HEK293 (cell line): ENCODE data around the gene DDX49.

ENCODE experiments used
- CTCF ChIA-PET: fragments of 350-600 bp; formaldehyde crosslinking; extraction: SDS; loops from one replicate; lab custom pipeline; 2021; ENCODE audit warnings: antibody characterized with exemption; lab: Yijun Ruan, JAX
- POLR2A ChIA-PET: fragments of 300-600 bp; formaldehyde crosslinking; extraction: SDS; loops from one replicate; lab custom pipeline; 2020; ENCODE audit warnings: antibody characterized with exemption, inconsistent platforms; lab: Yijun Ruan, JAX
- H3K27ac ChIP-seq: fragments of 200-500 bp; sonication (Bioruptor generic); 2 replicates; pipeline ENCODE4 v1.5.1; 2014; ENCODE audit warnings: low read depth, low read length, control low read depth, inconsistent platforms; ENCODE audit errors: extremely low read depth
- H3K36me3 ChIP-seq, 2 experiments: fragments of 200-500 bp in 1 of 2; sonication (Bioruptor generic) in 1 of 2; 1 replicate in 1 of 2; 2 replicates in 1 of 2; pipeline ENCODE4 v1.5.1; 2014 to 2017; ENCODE audit warnings: inconsistent platforms in 2 of 2, low read length in 2 of 2; ENCODE audit not compliant: control insufficient read depth in 2 of 2, insufficient read depth in 1 of 2
- H3K4me1 ChIP-seq: fragments of 200-500 bp; sonication (Bioruptor generic); 2 replicates; pipeline ENCODE4 v1.5.1; 2014; ENCODE audit warnings: mild to moderate bottlenecking, low read length, inconsistent platforms; ENCODE audit not compliant: control insufficient read depth, insufficient read depth
- H3K4me3 ChIP-seq: 2 replicates; pipeline ENCODE4 v1.5.1; 2011; ENCODE audit warnings: low read depth, mild to moderate bottlenecking, control low read depth, low read length, moderate library complexity
- H3K9me3 ChIP-seq: fragments of 200-500 bp; sonication (Bioruptor generic); 2 replicates; pipeline ENCODE4 v1.5.1; 2014; ENCODE audit warnings: low read depth, low read length, inconsistent platforms; ENCODE audit not compliant: control insufficient read depth, insufficient read depth
- ELK4 ChIP-seq: IDR thresholded peaks from 2 replicates; pipeline ENCODE4 v1.6.1; 2011; ENCODE audit warnings: mild to moderate bottlenecking, low read depth, low read length, borderline replicate concordance
- HOXA7 ChIP-seq: sonication (generic); formaldehyde crosslinking; IDR thresholded peaks from 2 replicates; pipeline ENCODE4 v1.8.1; 2022; ENCODE audit warnings: missing genetic modification reagents, borderline replicate concordance
- MEIS1 ChIP-seq: sonication (generic); formaldehyde crosslinking; IDR thresholded peaks from 2 replicates; pipeline ENCODE4 v1.8.1; 2022; ENCODE audit warnings: missing genetic modification reagents, mild to moderate bottlenecking, borderline replicate concordance
- MYNN ChIP-seq: fragments of 450-650 bp; formaldehyde crosslinking; IDR thresholded peaks from 2 replicates; pipeline ENCODE4 v1.5.1; 2016; ENCODE audit warnings: missing biosample characterization, missing genetic modification characterization, borderline replicate concordance
- PRDM4 ChIP-seq: fragments of 450-650 bp; formaldehyde crosslinking; IDR thresholded peaks from 2 replicates; pipeline ENCODE4 v1.5.1; 2017; ENCODE audit warnings: missing biosample characterization, missing genetic modification characterization
- SP2 ChIP-seq: fragments of 450-650 bp; formaldehyde crosslinking; IDR thresholded peaks from 2 replicates; pipeline ENCODE4 v1.5.1; 2016; ENCODE audit warnings: missing biosample characterization, missing genetic modification characterization
- SP3 ChIP-seq: fragments of 450-650 bp; formaldehyde crosslinking; IDR thresholded peaks from 2 replicates; pipeline ENCODE4 v1.5.1; 2016; ENCODE audit warnings: missing biosample characterization, missing genetic modification characterization
- ZNF146 ChIP-seq: fragments of 450-650 bp; formaldehyde crosslinking; IDR thresholded peaks from 2 replicates; pipeline ENCODE4 v1.5.1; 2016; ENCODE audit warnings: missing biosample characterization, missing genetic modification characterization
- ZNF221 ChIP-seq: fragments of 450-650 bp; formaldehyde crosslinking; IDR thresholded peaks from 2 replicates; pipeline ENCODE4 v1.5.1; 2017; ENCODE audit warnings: missing biosample characterization, missing genetic modification characterization, borderline replicate concordance
- ZNF26 ChIP-seq: fragments of 450-650 bp; formaldehyde crosslinking; IDR thresholded peaks from 2 replicates; pipeline ENCODE4 v1.5.1; 2016; ENCODE audit warnings: missing biosample characterization, missing genetic modification characterization
- ZNF274 ChIP-seq, 2 experiments: fragments of 200-500 bp in 1 of 2; fragments of 450-650 bp in 1 of 2; sonication (Bioruptor generic) in 1 of 2; formaldehyde crosslinking in 1 of 2; IDR thresholded peaks; 2 replicates each; pipeline versions ENCODE4 v1.5.1 to v1.6.1; 2014 to 2016; ENCODE audit warnings: borderline replicate concordance in 1 of 2, inconsistent platforms in 1 of 2, low read length in 1 of 2, missing biosample characterization in 1 of 2, missing genetic modification characterization in 1 of 2
- ZNF302 ChIP-seq: fragments of 450-650 bp; formaldehyde crosslinking; IDR thresholded peaks from 2 replicates; pipeline ENCODE4 v1.5.1; 2016; ENCODE audit warnings: missing biosample characterization, missing genetic modification characterization, low read depth
- ZNF416 ChIP-seq: fragments of 450-650 bp; formaldehyde crosslinking; IDR thresholded peaks from 2 replicates; pipeline ENCODE4 v1.5.1; 2016; ENCODE audit warnings: missing biosample characterization, missing genetic modification characterization
- ZNF433 ChIP-seq: fragments of 450-650 bp; formaldehyde crosslinking; IDR thresholded peaks from 2 replicates; pipeline ENCODE4 v1.5.1; 2016; ENCODE audit warnings: missing biosample characterization, missing genetic modification characterization, low read depth
- ZNF488 ChIP-seq: fragments of 450-650 bp; formaldehyde crosslinking; IDR thresholded peaks from 2 replicates; pipeline ENCODE4 v1.5.1; 2016; ENCODE audit warnings: missing biosample characterization, missing genetic modification characterization
- ZNF501 ChIP-seq: fragments of 450-650 bp; formaldehyde crosslinking; IDR thresholded peaks from 2 replicates; pipeline ENCODE4 v1.5.1; 2016; ENCODE audit warnings: missing biosample characterization, missing genetic modification characterization
- ZNF514 ChIP-seq: fragments of 450-650 bp; formaldehyde crosslinking; IDR thresholded peaks from 2 replicates; pipeline ENCODE4 v1.5.1; 2016; ENCODE audit warnings: missing biosample characterization, missing genetic modification characterization
- ZNF560 ChIP-seq: fragments of 450-650 bp; formaldehyde crosslinking; IDR thresholded peaks from 2 replicates; pipeline ENCODE4 v1.5.1; 2017; ENCODE audit warnings: missing biosample characterization, missing genetic modification characterization, borderline replicate concordance
- ZNF571 ChIP-seq: fragments of 450-650 bp; formaldehyde crosslinking; IDR thresholded peaks from 2 replicates; pipeline ENCODE4 v1.5.0; 2017; ENCODE audit warnings: missing biosample characterization, missing genetic modification characterization
- ZNF623 ChIP-seq: fragments of 450-650 bp; formaldehyde crosslinking; IDR thresholded peaks from 2 replicates; pipeline ENCODE4 v1.5.1; 2016; ENCODE audit warnings: missing biosample characterization, missing genetic modification characterization
- ZNF837 ChIP-seq: fragments of 450-650 bp; formaldehyde crosslinking; IDR thresholded peaks from 2 replicates; pipeline ENCODE4 v1.5.1; 2016; ENCODE audit warnings: missing biosample characterization, missing genetic modification characterization
- ZSCAN18 ChIP-seq: fragments of 450-650 bp; formaldehyde crosslinking; IDR thresholded peaks from 2 replicates; pipeline ENCODE4 v1.5.1; 2016; ENCODE audit warnings: missing biosample characterization, missing genetic modification characterization
- TF ChIP-seq, protein P1 (sequence below): fragments of 450-650 bp; formaldehyde crosslinking; IDR thresholded peaks from 2 replicates; pipeline ENCODE4 v1.5.1; 2016; ENCODE audit warnings: missing biosample characterization, missing genetic modification characterization
- TF ChIP-seq, protein P2 (sequence below): fragments of 450-650 bp; formaldehyde crosslinking; IDR thresholded peaks from 2 replicates; pipeline ENCODE4 v1.5.1; 2016; ENCODE audit warnings: missing biosample characterization, missing genetic modification characterization
- TF ChIP-seq, protein P3 (sequence below): fragments of 450-650 bp; formaldehyde crosslinking; IDR thresholded peaks from 2 replicates; pipeline ENCODE4 v1.5.1; 2016; ENCODE audit warnings: missing biosample characterization, missing genetic modification characterization

Gene DDX49

DNA sequence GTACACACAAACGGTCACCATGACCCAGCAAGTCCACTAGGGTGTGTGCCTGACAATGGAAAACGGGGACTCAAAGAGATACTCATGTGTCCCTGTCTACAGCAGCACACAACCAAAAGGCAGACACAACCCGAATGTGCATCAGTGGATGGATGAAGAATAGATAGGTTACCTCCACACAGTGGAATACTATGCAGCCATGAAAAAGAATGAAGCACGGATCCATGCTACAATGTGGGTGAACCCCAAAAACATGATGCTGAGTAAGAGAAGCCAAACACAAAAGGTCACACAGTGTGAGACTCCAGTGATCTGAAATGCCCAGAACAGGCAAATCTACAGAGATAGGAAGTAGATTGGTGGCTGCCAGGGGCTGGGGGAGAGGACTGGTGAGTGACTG lies 32.5 kb upstream of the DDX49 start:
- H3K4me3 ChIP-seq = no peak overlapping the region
- POLR2A ChIA-PET = no interaction called here
- CTCF ChIA-PET = interaction anchor here (0.7 kb wide), 1 partner anchor 120 kb away, joined by 3 read pairs; no protein-coding TSS in a partner anchor
- no peaks in the 10 kb centered on the region for H3K4me1 ChIP-seq
- H3K27ac ChIP-seq = no peak overlapping the region
- peaks cover 3 to 43% of the 10 kb centered on the region in 2 experiments; a peak in 2 of 3 replicates for H3K36me3 ChIP-seq
- no peaks in the 10 kb centered on the region for H3K9me3 ChIP-seq
- TF ChIP-seq, protein P1, sequence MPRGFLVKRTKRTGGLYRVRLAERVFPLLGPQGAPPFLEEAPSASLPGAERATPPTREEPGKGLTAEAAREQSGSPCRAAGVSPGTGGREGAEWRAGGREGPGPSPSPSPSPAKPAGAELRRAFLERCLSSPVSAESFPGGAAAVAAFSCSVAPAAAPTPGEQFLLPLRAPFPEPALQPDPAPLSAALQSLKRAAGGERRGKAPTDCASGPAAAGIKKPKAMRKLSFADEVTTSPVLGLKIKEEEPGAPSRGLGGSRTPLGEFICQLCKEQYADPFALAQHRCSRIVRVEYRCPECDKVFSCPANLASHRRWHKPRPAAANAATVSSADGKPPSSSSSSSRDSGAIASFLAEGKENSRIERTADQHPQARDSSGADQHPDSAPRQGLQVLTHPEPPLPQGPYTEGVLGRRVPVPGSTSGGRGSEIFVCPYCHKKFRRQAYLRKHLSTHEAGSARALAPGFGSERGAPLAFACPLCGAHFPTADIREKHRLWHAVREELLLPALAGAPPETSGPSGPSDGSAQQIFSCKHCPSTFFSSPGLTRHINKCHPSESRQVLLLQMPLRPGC (tag by site-specific recombination) = no peak
- TF ChIP-seq ZNF571 (tag by site-specific recombination) (no peak), ZNF302 (tag by site-specific recombination) (no peak), MEIS1 (CRISPR knock-in tag) (no peak), ZNF416 (tag by site-specific recombination) (no peak), ELK4 (no peak), ZSCAN18 (tag by site-specific recombination) (no peak), ZNF501 (no peak), HOXA7 (CRISPR knock-in tag) (no peak), ZNF560 (tag by site-specific recombination) (no peak), ZNF26 (tag by site-specific recombination) (no peak), ZNF488 (no peak), PRDM4 (tag by site-specific recombination) (no peak), ZNF433 (tag by site-specific recombination) (no peak), ZNF623 (tag by site-specific recombination) (no peak), ZNF837 (tag by site-specific recombination) (no peak), SP2 (tag by site-specific recombination) (no peak), ZNF146 (tag by site-specific recombination) (peak; percentile 100), ZNF221 (tag by site-specific recombination) (no peak), MYNN (no peak), ZNF274 (IDR thresholded peaks at IDR 0.05; ENCODE audit: low read length) (no peak), ZNF274 (tag by site-specific recombination; IDR thresholded peaks at IDR 0.05; ENCODE audit: borderline replicate concordance) (no peak), ZNF514 (no peak), SP3 (tag by site-specific recombination) (no peak)
- TF ChIP-seq, protein P2, sequence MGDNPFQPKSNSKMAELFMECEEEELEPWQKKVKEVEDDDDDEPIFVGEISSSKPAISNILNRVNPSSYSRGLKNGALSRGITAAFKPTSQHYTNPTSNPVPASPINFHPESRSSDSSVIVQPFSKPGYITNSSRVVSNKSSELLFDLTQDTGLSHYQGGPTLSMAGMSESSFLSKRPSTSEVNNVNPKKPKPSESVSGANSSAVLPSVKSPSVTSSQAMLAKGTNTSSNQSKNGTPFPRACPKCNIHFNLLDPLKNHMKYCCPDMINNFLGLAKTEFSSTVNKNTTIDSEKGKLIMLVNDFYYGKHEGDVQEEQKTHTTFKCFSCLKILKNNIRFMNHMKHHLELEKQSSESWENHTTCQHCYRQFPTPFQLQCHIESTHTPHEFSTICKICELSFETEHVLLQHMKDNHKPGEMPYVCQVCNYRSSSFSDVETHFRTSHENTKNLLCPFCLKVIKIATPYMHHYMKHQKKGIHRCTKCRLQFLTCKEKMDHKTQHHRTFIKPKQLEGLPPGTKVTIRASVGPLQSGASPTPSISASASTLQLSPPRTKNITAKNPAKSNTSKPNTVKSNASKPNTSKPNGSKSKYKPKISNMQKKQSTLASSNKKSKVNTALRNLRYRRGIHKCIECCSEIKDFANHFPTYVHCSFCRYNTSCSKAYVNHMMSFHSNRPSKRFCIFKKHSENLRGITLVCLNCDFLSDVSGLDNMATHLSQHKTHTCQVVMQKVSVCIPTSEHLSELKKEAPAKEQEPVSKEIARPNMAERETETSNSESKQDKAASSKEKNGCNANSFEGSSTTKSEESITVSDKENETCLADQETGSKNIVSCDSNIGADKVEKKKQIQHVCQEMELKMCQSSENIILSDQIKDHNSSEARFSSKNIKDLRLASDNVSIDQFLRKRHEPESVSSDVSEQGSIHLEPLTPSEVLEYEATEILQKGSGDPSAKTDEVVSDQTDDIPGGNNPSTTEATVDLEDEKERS (tag by site-specific recombination) = peak; percentile 67; the same call in 1 of the 2 replicates
- TF ChIP-seq, protein P3, sequence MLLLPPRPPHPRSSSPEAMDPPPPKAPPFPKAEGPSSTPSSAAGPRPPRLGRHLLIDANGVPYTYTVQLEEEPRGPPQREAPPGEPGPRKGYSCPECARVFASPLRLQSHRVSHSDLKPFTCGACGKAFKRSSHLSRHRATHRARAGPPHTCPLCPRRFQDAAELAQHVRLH (tag by site-specific recombination) = peak; percentile 42; the same call in 1 of the 2 replicates
